Cardiac fibroblast (primary cell): ENCODE results near the gene VILL.

Source experiments
- DNase-seq, 2 donors: peaks; one replicate each; pipeline versions ENCODE4 v3.0.0 to v3.0.0-alpha.2; 2010; ENCODE audit warnings: low read depth in 2 of 2
- H3K4me3 ChIP-seq, 2 donors: replicated peaks in 1 of 2; 1 replicate in 1 of 2; 2 replicates in 1 of 2; pipeline ENCODE4 v1.5.1; 2011; ENCODE audit warnings: low read depth in 2 of 2, low read length in 2 of 2, mild to moderate bottlenecking in 2 of 2, moderate library complexity in 1 of 2
- CTCF ChIP-seq: IDR thresholded peaks from one replicate; pipeline ENCODE4 v1.5.1; 2011; ENCODE audit warnings: low read depth, mild to moderate bottlenecking, low read length, inconsistent platforms

VILL gene

GRCh38 chr3:38016410-38016809 lies 25.8 kb downstream of the VILL start:
- no peak overlapping the region for H3K4me3 ChIP-seq
- DNase-seq, result no peak
- no peak for TF ChIP-seq CTCF

GRCh38 chr3:38016847-38017444 lies 26.4 kb downstream of the VILL start:
- TF ChIP-seq CTCF, result no peak
- no peak overlapping the region for H3K4me3 ChIP-seq
- no peak for DNase-seq

- TF ChIP-seq CTCF, result no peak
Measured at GRCh38 chr3:38017445-38018295, 27.1 kb downstream of the VILL start.

GRCh38 chr3:38018296-38019266 lies 28.0 kb downstream of the VILL start:
- no peak for DNase-seq
- no peak for TF ChIP-seq CTCF
- H3K4me3 ChIP-seq, result no peak overlapping the region

More at GRCh38 chr3:38017445-38018295, 27.1 kb downstream of the VILL start:
- DNase-seq, result no peak
- no peak overlapping the region for H3K4me3 ChIP-seq

- no peak for TF ChIP-seq CTCF
- no peak overlapping the region for H3K4me3 ChIP-seq
- no peak for DNase-seq
Measured at GRCh38 chr3:38019658-38020341, 29.2 kb downstream of the VILL start.

- no peak for DNase-seq
- no peak for TF ChIP-seq CTCF
- H3K4me3 ChIP-seq, result no peak overlapping the region
Measured at GRCh38 chr3:38020342-38020726, 29.7 kb downstream of the VILL start.
